GM19463 (cell line): Measurements from ENCODE around the gene ATXN1.

ENCODE experiments used
- ATAC-seq: cut with Tn5 transposase; IDR thresholded peaks from one replicate; pipeline ENCODE4 v1.9.1; 2021; ENCODE audit warnings: mild to moderate bottlenecking, moderate library complexity; ENCODE audit not compliant: unreplicated experiment

Gene ATXN1

DNA sequence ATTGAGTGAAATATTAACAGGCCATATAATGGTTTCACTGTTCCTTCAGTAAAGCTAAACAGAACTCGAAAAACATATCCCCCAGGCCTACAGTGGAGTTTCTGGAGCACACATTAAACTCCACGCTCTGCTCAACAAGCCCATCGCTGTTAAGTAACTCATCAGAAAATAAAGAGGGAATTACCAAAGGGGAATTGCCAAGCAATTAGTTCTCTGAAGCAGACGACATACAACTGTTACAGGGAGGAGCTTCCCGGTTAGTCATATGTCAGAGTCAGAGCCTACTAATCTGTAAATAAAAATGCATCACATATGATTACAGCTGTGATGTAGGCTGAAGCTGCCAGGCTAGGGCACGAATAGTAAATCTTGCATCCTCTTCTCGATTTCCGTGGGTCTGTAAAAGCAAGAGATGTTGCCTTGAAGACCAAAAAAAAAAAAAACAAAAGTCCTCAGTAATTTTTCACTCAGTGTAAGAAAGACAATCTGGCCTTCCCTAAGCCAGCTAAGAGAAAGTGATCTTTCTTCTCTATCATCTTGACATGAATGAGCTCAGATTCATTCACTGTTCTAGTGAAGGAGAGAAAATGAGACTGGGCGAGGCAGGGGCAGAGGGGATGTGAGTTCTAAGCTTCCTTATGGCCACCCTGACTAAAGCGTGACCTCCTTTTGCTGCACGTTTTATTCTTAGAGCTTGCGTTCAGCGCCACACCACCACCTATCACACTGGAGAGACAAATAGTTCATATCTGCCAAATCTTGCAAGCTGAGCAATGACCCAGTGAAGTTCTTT, 13.8 kb downstream of the ATXN1 start:
- no peak for ATAC-seq

GRCh38 chr6:16746812-16747211, 14.4 kb downstream of the ATXN1 start:
- no peak for ATAC-seq

GRCh38 chr6:16746401-16746800, 14.9 kb downstream of the ATXN1 start:
- ATAC-seq = no peak

- no peak for ATAC-seq
Measured at GRCh38 chr6:16743664-16744210, 17.5 kb downstream of the ATXN1 start.

GRCh38 chr6:16742116-16742515, 19.1 kb downstream of the ATXN1 start:
- no peak for ATAC-seq

- ATAC-seq = peak; percentile 58
Measured at GRCh38 chr6:16741112-16742016, 19.9 kb downstream of the ATXN1 start.

DNA sequence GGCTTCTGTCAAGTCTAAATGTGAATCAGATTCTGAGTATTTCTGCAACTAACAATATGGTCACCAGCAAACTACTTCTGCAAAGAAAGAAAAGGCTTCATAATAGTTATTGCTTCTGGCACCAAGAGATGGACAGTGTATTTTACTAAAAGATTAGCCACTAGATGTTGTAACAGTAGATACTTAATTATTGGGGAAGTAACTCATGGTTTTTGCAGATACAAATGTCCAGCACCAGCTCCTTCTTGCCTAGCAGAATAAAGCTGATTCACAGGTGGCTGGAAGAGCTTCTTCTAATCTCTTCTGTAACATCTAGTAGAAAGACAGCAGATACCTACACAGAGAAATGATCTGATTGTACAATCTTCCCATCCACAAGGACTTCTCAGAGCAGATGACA, 21.2 kb downstream of the ATXN1 start:
- no peak for ATAC-seq

DNA sequence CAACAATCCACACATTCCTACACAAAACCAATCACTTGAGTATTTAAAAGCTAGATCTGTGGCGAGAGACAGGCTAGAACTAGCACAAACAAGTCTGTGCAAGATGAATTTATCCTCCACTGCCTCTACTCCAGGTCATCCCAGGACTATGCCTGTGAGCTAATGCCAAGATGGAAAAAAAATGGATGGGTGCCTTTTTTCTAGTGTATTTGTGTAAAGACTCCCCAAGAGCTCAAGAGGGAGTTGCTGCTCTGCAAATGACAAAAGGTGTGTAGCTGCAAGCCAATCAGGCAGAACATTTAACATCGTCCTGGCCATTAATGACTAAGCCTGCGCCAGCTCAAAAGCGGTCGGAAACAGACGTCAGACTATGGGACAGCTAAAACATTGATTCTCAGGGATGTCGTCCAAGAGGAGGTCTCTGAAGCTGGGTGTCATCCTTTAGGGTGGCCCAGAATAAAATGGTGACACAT, 21.9 kb downstream of the ATXN1 start:
- no peak for ATAC-seq

GRCh38 chr6:16737925-16738324, 23.3 kb downstream of the ATXN1 start:
- ATAC-seq = no peak

GRCh38 chr6:16736856-16737775, 24.1 kb downstream of the ATXN1 start:
- no peak for ATAC-seq

- no peak for ATAC-seq
Measured at GRCh38 chr6:16735014-16735413, 26.2 kb downstream of the ATXN1 start.

DNA sequence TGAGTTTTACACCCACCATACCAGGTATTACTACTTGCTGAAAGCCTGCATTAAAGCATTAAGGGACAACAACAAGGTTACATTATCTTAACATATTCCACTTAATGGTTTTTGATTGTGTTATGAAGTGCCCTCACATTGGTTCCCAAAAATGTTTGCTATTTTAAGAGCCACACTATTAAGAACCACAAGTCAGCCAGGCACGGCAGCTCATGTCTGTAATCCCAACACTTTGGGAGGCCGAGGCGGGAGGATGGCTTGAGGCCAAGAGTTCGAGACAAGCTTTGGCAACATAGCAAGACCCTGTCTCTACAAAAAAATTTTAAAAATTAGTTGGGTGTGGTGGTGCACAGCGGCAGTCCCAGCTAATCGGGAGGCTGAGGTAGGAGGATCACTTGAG, 28.2 kb downstream of the ATXN1 start:
- no peak for ATAC-seq

DNA sequence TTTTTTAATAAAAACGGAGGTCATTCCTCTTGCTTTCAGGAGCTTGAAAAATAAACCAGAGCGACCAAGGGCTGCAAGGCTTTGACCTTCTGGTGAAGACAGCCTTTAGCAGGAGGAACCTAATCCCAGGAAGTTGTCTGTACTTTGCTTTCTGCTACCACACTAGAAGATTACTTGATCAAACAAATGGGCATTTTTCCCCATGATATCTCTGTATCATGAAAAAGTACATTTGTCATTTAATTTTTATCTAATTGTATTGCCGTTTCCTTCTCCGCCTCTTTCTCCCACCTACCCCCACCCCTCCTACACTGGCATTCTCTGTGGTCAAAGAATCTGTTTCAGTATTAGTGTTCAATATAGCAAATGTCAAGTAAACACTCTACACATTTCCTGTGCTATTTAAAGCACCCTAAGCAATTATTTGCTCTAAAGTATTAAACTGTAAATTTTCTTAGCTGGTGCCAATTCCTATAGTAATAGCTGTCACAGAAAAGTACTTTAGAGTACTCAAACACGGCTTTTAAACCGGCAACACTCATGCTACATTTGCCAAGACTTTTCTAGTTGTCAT, 29.7 kb downstream of the ATXN1 start:
- peak; percentile 96 for ATAC-seq

- no peak for ATAC-seq
Measured at GRCh38 chr6:16730738-16731477, 30.4 kb downstream of the ATXN1 start.

GRCh38 chr6:16729744-16730143, 31.5 kb downstream of the ATXN1 start:
- no peak for ATAC-seq

- ATAC-seq = no peak
Measured at GRCh38 chr6:16729183-16729691, 32.0 kb downstream of the ATXN1 start.

DNA sequence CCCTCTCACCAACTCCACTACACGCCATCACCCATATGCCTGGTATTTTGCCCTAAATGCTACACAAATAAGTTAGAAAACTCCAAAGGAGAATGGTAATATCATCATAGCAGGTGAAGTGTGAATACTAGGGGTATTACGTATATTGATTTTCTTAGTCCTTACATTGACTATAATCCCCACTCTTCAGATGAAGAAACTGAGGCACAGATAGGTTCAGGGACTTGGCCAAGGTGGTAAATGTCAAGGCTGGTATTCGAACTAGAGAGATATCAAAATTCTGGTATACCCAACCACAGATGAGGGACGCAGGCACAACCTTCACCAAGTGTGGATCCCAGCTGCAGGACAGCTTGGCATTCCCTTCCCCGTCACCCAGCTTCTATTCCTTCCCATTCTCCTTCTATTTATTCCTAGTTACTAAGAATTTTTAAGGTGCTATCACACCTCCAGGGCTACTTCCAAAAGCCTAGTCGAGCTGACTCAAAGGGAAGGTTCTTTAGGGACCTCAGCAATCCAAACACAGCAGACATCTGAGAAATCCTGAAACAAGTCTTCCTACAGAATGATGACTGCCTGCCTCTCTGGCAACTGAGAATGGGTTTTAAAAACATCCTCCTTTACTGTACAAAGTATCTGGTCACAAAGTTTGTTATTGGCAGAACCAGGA, 32.6 kb downstream of the ATXN1 start:
- ATAC-seq = no peak

- ATAC-seq = no peak
Measured at GRCh38 chr6:16727996-16728395, 33.3 kb downstream of the ATXN1 start.
